HG03439 (cell line): Measurements from ENCODE around the gene SPATA31D4.

Source experiments
- ATAC-seq: cut with Tn5 transposase; IDR thresholded peaks from one replicate; pipeline ENCODE4 v1.9.1; 2021; ENCODE audit warnings: mild to moderate bottlenecking, moderate library complexity; ENCODE audit not compliant: unreplicated experiment

Gene SPATA31D4

DNA sequence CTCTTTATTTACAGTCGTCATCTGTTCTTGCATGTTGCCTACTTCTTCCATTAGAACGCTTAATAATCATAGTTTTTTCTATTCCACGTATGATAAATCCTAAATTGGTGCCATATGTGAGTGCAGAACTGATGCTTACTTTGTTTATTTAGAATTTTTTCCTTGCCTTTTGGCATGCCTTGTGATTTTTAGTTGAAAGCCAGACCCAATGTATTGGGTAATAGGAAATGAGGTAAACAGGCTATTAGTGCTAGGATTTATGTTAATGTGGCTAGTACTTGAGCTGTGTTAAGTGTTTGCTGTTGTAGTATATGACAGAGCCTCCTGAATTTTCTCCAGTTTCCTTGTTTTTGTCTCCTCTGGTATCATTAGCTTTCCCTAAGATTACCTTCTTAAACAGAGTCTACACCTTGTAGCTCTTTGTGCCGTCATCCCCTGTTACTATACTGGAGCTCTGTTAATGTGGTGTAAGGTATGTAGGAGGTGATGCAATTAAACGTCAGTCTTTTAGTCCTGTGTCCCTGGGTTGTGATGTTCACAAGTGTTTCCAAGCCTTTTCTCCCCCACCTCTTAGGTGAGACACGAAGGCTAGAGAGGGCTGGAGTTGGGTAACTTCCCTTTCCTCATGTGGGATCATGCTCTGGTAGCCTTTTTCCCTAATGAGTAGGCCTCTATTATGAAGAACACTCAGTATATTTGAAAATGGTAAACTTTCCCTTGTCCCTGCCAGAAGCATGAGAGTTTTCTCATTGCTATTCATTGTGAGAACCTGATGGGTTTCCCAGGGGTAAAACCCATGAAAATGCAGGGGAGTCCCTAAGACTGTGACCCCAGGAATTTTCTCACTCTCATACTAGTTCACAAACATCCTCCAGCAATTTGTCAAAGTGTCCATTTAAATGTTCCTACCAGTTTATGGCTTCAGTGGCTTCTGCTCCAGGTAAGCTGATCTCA is 36.3 kb downstream of the SPATA31D4 start:
- no peak for ATAC-seq

DNA sequence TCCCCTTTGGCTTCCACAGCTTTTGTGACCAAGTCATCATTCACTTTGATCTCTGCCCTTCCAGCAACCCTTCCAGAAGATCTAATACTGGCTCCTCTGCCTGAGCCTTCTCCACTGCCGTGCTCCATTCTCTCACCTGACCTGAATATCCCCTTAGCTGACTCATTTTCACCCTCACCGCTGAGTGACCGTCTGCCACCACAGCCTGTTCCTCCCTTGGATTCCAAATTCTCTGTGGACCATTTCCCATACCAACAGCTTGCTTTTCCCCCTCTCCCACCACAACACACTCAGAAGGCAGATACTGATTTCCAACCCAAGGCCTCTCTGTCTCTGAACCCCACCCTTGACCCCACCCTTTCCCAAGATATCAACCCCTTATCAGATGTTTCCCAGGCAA is 39.8 kb downstream of the SPATA31D4 start:
- no peak for ATAC-seq

DNA sequence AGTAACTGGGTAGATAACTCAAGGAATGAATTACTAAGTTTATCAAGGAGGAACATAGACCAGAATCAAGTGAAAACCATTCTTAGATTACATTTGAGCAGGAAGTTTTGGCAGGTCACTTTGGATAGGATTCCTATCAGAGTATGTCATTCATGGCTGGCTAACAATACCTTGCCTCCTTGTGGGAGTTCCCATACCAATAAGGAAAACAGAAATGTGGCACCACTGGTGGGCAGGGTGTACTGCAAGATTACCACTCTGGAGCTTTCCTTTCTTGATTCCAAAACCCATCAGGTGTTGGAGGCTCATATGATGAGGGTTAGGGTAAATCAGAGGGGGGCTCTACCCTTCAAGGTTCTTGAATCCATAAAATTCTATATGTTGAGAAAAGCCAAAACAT is 41.7 kb downstream of the SPATA31D4 start:
- no peak for ATAC-seq

DNA sequence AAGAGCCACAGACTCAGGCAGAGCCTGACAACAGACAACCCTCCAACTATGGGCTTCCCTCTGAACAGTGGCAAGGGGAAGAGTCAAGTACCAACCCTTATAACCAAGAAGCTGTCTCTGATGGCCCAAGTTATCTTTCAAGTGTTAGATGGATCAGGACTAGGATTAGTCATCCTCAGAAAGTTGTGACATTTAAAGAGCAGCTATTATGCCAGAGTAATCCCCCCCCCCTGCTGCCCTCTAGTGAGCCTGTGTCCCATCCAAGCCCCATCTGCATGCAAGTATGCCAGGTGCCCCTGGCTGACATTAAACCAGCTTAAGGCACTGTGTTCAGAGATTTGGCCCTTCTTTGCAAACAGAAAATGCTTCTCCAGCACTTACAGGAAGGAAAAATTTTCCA is 43.5 kb downstream of the SPATA31D4 start:
- no peak for ATAC-seq

DNA sequence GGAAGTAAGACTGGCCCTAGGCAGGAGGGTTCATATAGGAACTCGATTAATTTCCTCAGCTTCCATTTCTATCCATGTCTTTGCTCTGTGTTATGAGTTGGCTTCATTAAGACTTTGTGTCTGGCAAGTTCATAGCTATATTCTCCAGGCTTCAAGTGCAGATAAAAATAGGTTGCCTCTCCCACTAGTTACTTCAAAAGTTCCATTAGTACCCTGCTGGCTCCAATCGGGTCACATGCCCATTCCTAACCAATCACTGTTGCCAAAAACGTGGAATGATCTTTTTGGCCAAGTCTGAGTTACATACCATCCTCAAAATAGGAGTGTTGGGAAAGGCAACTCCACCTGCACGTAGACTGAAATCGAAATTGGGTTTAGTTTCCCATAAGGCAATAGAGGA is 46.5 kb downstream of the SPATA31D4 start:
- no peak for ATAC-seq

DNA sequence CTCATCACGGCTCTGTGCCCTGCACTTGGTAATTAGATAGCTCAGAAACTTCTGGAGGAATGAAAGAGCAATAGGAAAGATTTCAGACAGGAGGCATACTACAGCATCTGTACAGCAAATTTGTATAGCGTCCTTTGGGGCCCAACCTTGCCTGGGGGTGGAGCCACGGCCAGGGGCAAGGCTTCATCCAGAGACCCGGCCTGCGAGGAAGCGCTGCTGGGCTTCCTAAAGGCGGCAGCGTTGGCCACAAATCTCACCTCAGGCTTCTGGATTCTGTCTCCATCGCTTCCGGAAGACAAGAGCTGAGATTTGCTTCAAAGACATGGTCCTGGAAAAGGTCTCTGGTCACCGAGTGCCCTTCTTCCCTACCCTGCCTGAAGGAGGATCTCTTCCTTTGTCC is 48.1 kb downstream of the SPATA31D4 start:
- no peak for ATAC-seq

DNA sequence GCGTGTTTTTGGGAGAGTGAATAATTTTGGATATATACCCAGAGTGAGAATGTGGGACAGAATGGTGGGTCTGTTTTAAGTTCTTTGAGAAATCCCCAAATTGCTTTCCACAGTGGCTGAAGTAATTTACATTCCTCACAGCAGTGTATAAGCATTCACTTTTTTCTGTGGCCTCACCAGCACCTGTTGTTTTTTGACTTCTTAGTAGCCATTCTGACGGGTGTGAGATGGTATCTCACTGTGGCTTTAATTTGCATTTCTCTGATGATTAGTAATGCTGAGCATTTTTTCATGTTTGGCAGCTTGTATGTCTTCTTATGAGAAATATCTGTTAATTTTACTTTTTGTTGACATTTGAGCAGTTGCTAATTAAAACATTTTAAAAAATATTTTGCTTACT is 51.0 kb downstream of the SPATA31D4 start:
- peak; percentile 76 for ATAC-seq

DNA sequence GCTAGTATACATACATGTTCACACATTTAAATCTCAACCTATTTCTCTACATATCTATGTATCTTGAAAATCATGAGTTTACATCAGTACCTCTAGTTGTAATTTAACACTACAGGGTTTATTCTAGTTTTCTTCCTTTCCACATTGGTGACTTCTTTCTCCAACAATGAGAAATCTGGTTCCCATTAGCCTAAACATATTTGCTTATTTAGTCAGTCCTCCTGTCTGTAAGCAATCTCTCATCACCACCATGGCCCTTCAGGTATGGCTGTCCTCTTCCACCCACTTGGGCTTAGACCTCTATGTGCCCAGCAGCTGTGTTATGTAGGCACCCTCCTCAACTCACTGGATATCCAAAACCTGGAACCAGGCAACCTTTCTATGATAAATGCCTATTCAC is 52.3 kb downstream of the SPATA31D4 start:
- no peak for ATAC-seq

DNA sequence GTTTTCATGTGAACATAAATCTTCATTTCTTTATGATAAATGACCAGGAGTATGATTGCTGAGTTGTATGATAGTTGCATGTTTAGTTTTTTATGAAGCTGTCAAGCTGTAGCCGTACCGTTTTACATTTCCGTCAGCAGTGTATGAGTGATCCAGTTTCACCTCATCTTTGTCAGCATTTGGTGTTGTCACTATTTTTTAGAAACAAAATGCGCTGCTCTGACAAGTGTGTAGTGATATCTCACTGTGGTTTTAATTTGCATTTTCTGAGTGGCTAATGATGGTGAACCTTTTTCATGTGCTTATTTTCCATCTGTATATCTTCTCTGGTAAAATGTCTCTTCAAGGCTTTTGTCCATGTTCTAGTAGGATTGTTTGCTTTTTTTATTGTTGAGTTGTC is 53.7 kb downstream of the SPATA31D4 start:
- ATAC-seq: no peak
